K562 (cell line): ENCODE data around the gene SEPTIN6. TPM values are rescaled to one million over a fixed set of nuclear protein-coding genes. Genes with fewer than 3 reads are reported as not detected.

Experiments used
- ESRRA ChIP-seq: fragments of 450-650 bp; IDR thresholded peaks from 2 replicates; pipeline ENCODE4 v1.6.1; 2014; ENCODE audit warnings: low read depth, mild to moderate bottlenecking, moderate library complexity, borderline replicate concordance
- FOXP1 ChIP-seq: sonication (generic); formaldehyde crosslinking; IDR thresholded peaks from 2 replicates; pipeline ENCODE4 v1.8.0; 2022; ENCODE audit warnings: mild to moderate bottlenecking, missing genetic modification reagents
- HDAC1 ChIP-seq, 2 experiments: fragments of 450-650 bp; IDR thresholded peaks; 2 replicates each; pipeline ENCODE4 v1.6.1; 2016 to 2017; ENCODE audit warnings: inconsistent platforms in 1 of 2, mild to moderate bottlenecking in 1 of 2, moderate library complexity in 1 of 2
- PURB ChIP-seq: sonication (generic); formaldehyde crosslinking; IDR thresholded peaks from 2 replicates; pipeline ENCODE4 v1.9.0; 2021; ENCODE audit warnings: low read depth, mild to moderate bottlenecking, missing genetic modification reagents
- RFX7 ChIP-seq: fragments of 250-450 bp; sonication (Bioruptor Pico); IDR thresholded peaks from 2 replicates; pipeline ENCODE4 v1.5.1; 2021; ENCODE audit warnings: mild to moderate bottlenecking
- SETDB1 ChIP-seq: IDR thresholded peaks from one replicate; pipeline ENCODE4 v1.6.1; 2012; ENCODE audit warnings: low read length, control low read depth, inconsistent platforms
- ZNF23 ChIP-seq: fragments of 250-450 bp; sonication (Bioruptor Pico); IDR thresholded peaks from 2 replicates; pipeline ENCODE4 v1.4.0; 2020; ENCODE audit warnings: mild to moderate bottlenecking
- ZNF76 ChIP-seq: fragments of 250-450 bp; sonication (Bioruptor Pico); IDR thresholded peaks from 2 replicates; pipeline ENCODE4 v1.4.0; 2020; ENCODE audit warnings: mild to moderate bottlenecking, moderate library complexity, borderline replicate concordance
- ZNF766 ChIP-seq: fragments of 200-800 bp; sonication (Bioruptor generic); conservative IDR thresholded peaks from 2 replicates; pipeline ENCODE4 v1.6.1; 2016; ENCODE audit warnings: missing genetic modification characterization, missing compliant biosample characterization
- polyA plus RNA-seq, 8 experiments: library from polyadenylated mRNA; depleted of rRNA in 4 of 8; stranded (reverse) in 5 of 8; unstranded in 3 of 8; fragments of >200 nt; fragmentation: Nextera tagmentation in 2 of 8; fragmentation: Illumina TruSeq in 1 of 8; extraction: Ambion mirVana in 2 of 8; extraction: Trizol in 1 of 8; gene quantifications; 2 replicates each; pipeline versions ENCODE4 v1.2.1 to v1.2.3, GENCODE V29; 2011 to 2014; ENCODE audit warnings: inconsistent platforms in 1 of 8, missing spikeins in 1 of 8
- total RNA-seq, 7 experiments: library from RNA; depleted of rRNA in 6 of 7; stranded (reverse); fragments of >200 nt in 6 of 7; fragmentation: Illumina TruSeq in 2 of 7; extraction: Trizol in 2 of 7; gene quantifications; 2 replicates each; pipeline versions ENCODE4 v1.2.1 to v1.2.3, GENCODE V29; 2011 to 2021; ENCODE audit warnings: low replicate concordance in 1 of 7
- TF ChIP-seq, protein P1 (sequence below): sonication (generic); formaldehyde crosslinking; IDR thresholded peaks from 2 replicates; pipeline ENCODE4 v1.8.0; 2022; ENCODE audit warnings: mild to moderate bottlenecking, low read depth, missing genetic modification reagents
- TF ChIP-seq, protein P2 (sequence below): fragments of 450-650 bp; IDR thresholded peaks from 2 replicates; pipeline ENCODE4 v1.6.1; 2016; ENCODE audit warnings: mild to moderate bottlenecking, moderate library complexity
- TF ChIP-seq, protein P3 (sequence below): sonication (generic); formaldehyde crosslinking; IDR thresholded peaks from 2 replicates; pipeline ENCODE4 v1.8.1; 2023; ENCODE audit warnings: mild to moderate bottlenecking, missing genetic modification reagents

SEPTIN6 gene
- total and polyA plus RNA-seq, 9 of the 15 experiments (the other 6 are each of a cell fraction or from before 2014, with no cell fraction given), result 8.4 to 67.0 (median 37.8) TPM

DNA sequence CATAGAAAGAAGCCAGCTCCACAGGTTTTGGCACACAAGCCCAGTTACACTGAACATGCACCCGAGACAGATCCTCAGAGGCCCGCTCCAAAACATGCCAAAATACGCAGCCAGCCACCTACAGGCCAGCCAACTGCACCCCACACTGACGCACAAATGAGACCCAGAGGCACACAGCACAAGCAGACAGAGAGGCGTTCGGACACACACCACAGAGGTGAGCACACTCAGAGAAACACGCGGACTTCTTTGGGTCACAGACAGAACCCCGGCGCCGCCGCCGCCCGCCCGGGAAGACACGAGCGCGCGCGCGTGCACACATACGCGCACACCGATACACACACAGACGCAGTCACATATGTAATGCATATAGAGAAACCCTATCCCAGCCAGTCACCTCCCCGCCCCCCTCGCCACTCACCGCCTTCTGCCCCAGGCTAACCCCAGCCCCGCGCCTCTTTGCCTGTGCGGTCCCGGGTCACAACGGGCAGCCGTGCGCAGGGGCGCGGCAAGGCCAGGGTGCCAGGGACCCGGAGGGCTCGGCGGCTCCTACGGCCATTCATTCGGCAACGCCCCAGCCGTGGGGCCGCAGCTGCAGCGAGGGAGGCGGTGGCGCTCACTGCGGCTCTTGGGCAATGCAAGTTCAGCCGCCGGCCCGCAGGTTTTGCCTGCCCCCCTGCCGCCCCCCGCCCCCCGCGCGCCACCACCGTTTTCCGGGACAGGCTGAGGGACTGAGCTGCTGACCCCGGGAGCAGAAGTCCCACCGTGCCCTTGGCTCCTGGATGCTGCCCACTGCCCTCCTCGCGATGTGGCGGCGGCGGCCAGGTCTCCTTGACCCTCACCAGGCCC, 553 bp downstream of the SEPTIN6 start (continued):
- TF ChIP-seq, protein P1, sequence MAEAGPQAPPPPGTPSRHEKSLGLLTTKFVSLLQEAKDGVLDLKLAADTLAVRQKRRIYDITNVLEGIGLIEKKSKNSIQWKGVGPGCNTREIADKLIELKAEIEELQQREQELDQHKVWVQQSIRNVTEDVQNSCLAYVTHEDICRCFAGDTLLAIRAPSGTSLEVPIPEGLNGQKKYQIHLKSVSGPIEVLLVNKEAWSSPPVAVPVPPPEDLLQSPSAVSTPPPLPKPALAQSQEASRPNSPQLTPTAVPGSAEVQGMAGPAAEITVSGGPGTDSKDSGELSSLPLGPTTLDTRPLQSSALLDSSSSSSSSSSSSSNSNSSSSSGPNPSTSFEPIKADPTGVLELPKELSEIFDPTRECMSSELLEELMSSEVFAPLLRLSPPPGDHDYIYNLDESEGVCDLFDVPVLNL (CRISPR knock-in tag), result no peak
- no peak for TF ChIP-seq ZNF766 (CRISPR knock-in tag)
- no peak for TF ChIP-seq SETDB1
- TF ChIP-seq FOXP1, result no peak
- TF ChIP-seq PURB (CRISPR knock-in tag), result no peak
- TF ChIP-seq ESRRA, result no peak
- no peak for TF ChIP-seq RFX7 (CRISPR knock-in tag)
- no peak for TF ChIP-seq ZNF23
- TF ChIP-seq HDAC1 (IDR thresholded peaks at IDR 0.05), result peak in 1 of 2 experiments; percentile 76; a peak in 2 of 4 replicates
- TF ChIP-seq, protein P2, sequence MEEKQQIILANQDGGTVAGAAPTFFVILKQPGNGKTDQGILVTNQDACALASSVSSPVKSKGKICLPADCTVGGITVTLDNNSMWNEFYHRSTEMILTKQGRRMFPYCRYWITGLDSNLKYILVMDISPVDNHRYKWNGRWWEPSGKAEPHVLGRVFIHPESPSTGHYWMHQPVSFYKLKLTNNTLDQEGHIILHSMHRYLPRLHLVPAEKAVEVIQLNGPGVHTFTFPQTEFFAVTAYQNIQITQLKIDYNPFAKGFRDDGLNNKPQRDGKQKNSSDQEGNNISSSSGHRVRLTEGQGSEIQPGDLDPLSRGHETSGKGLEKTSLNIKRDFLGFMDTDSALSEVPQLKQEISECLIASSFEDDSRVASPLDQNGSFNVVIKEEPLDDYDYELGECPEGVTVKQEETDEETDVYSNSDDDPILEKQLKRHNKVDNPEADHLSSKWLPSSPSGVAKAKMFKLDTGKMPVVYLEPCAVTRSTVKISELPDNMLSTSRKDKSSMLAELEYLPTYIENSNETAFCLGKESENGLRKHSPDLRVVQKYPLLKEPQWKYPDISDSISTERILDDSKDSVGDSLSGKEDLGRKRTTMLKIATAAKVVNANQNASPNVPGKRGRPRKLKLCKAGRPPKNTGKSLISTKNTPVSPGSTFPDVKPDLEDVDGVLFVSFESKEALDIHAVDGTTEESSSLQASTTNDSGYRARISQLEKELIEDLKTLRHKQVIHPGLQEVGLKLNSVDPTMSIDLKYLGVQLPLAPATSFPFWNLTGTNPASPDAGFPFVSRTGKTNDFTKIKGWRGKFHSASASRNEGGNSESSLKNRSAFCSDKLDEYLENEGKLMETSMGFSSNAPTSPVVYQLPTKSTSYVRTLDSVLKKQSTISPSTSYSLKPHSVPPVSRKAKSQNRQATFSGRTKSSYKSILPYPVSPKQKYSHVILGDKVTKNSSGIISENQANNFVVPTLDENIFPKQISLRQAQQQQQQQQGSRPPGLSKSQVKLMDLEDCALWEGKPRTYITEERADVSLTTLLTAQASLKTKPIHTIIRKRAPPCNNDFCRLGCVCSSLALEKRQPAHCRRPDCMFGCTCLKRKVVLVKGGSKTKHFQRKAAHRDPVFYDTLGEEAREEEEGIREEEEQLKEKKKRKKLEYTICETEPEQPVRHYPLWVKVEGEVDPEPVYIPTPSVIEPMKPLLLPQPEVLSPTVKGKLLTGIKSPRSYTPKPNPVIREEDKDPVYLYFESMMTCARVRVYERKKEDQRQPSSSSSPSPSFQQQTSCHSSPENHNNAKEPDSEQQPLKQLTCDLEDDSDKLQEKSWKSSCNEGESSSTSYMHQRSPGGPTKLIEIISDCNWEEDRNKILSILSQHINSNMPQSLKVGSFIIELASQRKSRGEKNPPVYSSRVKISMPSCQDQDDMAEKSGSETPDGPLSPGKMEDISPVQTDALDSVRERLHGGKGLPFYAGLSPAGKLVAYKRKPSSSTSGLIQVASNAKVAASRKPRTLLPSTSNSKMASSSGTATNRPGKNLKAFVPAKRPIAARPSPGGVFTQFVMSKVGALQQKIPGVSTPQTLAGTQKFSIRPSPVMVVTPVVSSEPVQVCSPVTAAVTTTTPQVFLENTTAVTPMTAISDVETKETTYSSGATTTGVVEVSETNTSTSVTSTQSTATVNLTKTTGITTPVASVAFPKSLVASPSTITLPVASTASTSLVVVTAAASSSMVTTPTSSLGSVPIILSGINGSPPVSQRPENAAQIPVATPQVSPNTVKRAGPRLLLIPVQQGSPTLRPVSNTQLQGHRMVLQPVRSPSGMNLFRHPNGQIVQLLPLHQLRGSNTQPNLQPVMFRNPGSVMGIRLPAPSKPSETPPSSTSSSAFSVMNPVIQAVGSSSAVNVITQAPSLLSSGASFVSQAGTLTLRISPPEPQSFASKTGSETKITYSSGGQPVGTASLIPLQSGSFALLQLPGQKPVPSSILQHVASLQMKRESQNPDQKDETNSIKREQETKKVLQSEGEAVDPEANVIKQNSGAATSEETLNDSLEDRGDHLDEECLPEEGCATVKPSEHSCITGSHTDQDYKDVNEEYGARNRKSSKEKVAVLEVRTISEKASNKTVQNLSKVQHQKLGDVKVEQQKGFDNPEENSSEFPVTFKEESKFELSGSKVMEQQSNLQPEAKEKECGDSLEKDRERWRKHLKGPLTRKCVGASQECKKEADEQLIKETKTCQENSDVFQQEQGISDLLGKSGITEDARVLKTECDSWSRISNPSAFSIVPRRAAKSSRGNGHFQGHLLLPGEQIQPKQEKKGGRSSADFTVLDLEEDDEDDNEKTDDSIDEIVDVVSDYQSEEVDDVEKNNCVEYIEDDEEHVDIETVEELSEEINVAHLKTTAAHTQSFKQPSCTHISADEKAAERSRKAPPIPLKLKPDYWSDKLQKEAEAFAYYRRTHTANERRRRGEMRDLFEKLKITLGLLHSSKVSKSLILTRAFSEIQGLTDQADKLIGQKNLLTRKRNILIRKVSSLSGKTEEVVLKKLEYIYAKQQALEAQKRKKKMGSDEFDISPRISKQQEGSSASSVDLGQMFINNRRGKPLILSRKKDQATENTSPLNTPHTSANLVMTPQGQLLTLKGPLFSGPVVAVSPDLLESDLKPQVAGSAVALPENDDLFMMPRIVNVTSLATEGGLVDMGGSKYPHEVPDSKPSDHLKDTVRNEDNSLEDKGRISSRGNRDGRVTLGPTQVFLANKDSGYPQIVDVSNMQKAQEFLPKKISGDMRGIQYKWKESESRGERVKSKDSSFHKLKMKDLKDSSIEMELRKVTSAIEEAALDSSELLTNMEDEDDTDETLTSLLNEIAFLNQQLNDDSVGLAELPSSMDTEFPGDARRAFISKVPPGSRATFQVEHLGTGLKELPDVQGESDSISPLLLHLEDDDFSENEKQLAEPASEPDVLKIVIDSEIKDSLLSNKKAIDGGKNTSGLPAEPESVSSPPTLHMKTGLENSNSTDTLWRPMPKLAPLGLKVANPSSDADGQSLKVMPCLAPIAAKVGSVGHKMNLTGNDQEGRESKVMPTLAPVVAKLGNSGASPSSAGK, result no peak
- TF ChIP-seq, protein P3, sequence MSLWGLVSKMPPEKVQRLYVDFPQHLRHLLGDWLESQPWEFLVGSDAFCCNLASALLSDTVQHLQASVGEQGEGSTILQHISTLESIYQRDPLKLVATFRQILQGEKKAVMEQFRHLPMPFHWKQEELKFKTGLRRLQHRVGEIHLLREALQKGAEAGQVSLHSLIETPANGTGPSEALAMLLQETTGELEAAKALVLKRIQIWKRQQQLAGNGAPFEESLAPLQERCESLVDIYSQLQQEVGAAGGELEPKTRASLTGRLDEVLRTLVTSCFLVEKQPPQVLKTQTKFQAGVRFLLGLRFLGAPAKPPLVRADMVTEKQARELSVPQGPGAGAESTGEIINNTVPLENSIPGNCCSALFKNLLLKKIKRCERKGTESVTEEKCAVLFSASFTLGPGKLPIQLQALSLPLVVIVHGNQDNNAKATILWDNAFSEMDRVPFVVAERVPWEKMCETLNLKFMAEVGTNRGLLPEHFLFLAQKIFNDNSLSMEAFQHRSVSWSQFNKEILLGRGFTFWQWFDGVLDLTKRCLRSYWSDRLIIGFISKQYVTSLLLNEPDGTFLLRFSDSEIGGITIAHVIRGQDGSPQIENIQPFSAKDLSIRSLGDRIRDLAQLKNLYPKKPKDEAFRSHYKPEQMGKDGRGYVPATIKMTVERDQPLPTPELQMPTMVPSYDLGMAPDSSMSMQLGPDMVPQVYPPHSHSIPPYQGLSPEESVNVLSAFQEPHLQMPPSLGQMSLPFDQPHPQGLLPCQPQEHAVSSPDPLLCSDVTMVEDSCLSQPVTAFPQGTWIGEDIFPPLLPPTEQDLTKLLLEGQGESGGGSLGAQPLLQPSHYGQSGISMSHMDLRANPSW (CRISPR knock-in tag), result no peak
- TF ChIP-seq ZNF76 (CRISPR knock-in tag), result no peak
